ENCODE measurements around the gene TMEM163.

The TMEM163 gene

GRCh38 chr2:134466141-134466540 lies 252.7 kb downstream of the TMEM163 start:
- Histone ChIP-seq H3K4me3 (no peak overlapping the region), H3K27ac (no peak overlapping the region)
- no peak for TF ChIP-seq CTCF (IDR thresholded peaks at IDR 0.05)
- no peak for DNase-seq (ENCODE audit: low spot score)

GRCh38 chr2:134465228-134466105 lies 253.3 kb downstream of the TMEM163 start:
- DNase-seq (ENCODE audit: low spot score), result peak; percentile 45
- TF ChIP-seq CTCF (IDR thresholded peaks at IDR 0.05), result no peak
- no peak overlapping the region for H3K4me3 ChIP-seq
- H3K27ac ChIP-seq, result no peak overlapping the region

GRCh38 chr2:134463699-134464022 lies 255.1 kb downstream of the TMEM163 start:
- DNase-seq (ENCODE audit: low spot score), result no peak
- TF ChIP-seq CTCF (IDR thresholded peaks at IDR 0.05), result no peak

GRCh38 chr2:134462791-134463698 lies 255.8 kb downstream of the TMEM163 start:
- peak; percentile 43 for DNase-seq (ENCODE audit: low spot score)
- H3K4me3 ChIP-seq, result no peak overlapping the region
- no peak overlapping the region for H3K27ac ChIP-seq
- TF ChIP-seq CTCF (IDR thresholded peaks at IDR 0.05), result no peak

More at GRCh38 chr2:134463699-134464022, 255.1 kb downstream of the TMEM163 start:
- Histone ChIP-seq H3K4me3 (no peak overlapping the region), H3K27ac (no peak overlapping the region)

- Histone ChIP-seq H3K27ac (no peak overlapping the region), H3K4me3 (no peak overlapping the region)
- no peak for TF ChIP-seq CTCF (IDR thresholded peaks at IDR 0.05)
- no peak for DNase-seq (ENCODE audit: low spot score)
These were observed 256.5 kb downstream of the TMEM163 start for GRCh38 chr2:134462275-134462674.

GRCh38 chr2:134461511-134461910 lies 257.3 kb downstream of the TMEM163 start:
- no peak for DNase-seq (ENCODE audit: low spot score)
- no peak overlapping the region for H3K27ac ChIP-seq
- TF ChIP-seq CTCF (IDR thresholded peaks at IDR 0.05), result no peak
- H3K4me3 ChIP-seq, result no peak overlapping the region
